ENCODE measurements around the gene RGP1. TPM values are rescaled to one million over a fixed set of nuclear protein-coding genes. Genes with fewer than 3 reads are reported as not detected.
A peak's percentile ranks its signal among the peaks of the same experiment; 100 is the strongest.

The RGP1 gene
- polyA plus RNA-seq, 3 donors, result 2.3 to 9.0 (median 3.3) TPM

DNA sequence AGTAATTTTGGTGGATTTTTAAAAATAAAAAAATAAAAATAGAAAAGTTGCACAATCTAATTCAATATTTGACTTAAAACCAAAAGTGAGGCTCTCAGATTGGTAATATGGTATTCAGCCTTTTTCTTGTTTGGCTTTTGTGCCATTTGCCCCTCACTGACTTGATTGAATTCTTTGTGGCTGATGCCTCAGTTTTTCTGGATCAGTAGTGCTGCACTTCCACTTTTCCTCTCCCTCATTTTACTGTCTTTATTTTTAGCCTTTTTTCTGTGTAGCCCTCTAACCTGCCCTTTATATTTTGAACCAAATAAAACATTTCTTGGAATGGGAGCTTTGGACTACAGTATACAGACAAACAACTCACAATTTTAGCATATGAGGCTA, 8.8 kb downstream of the RGP1 start:
- intact Hi-C loops (cut with micrococcal nuclease), result no loop called here
- Mint-ChIP-seq H3K4me3 (no peak overlapping the region), H3K9me3 (peaks cover 0 to 3% (median 0%) of the 10 kb centered on the region in 7 donors), H3K27ac (no peak overlapping the region), H3K27me3 (ENCODE audit: low read depth in 3 of 3) (peaks cover 1 to 4% (median 2%) of the 10 kb centered on the region in 3 donors), H3K36me3 (peaks cover 19 to 26% of the 10 kb centered on the region in 2 donors), H3K4me1 (peaks cover 39% of the 10 kb centered on the region)
- Histone ChIP-seq H3K4me1 (ENCODE audit: control insufficient read depth in 1 of 2, insufficient read depth in 2 of 2, low read length in 2 of 2) (peaks cover 24 to 31% of the 10 kb centered on the region in 2 donors), H3K9ac (ENCODE audit: insufficient read depth, low read length, poor library complexity, severe bottlenecking) (no peak overlapping the region), H3K79me2 (ENCODE audit: insufficient read depth, low read length) (no peaks in the 10 kb centered on the region), H4K20me1 (ENCODE audit: insufficient read depth, low read length) (no peaks in the 10 kb centered on the region), H3K4me2 (replicated peaks; ENCODE audit: extremely low read depth, low read length, poor library complexity, severe bottlenecking) (no peak overlapping the region), H3K27me3 (ENCODE audit: control insufficient read depth in 2 of 2, insufficient read depth in 2 of 2, low read length in 2 of 2) (no peaks in the 10 kb centered on the region), H3K27ac (ENCODE audit: low read depth in 1 of 2, low read length in 2 of 2) (no peak overlapping the region), H2AFZ (ENCODE audit: insufficient read depth, low read depth, low read length, poor library complexity, severe bottlenecking) (no peak overlapping the region), H3K9me3 (replicated peaks in 1 of 2; ENCODE audit: control insufficient read depth in 1 of 2, insufficient read depth in 1 of 2, low read length in 2 of 2) (no peaks in the 10 kb centered on the region), H3K36me3 (replicated peaks in 1 of 2; ENCODE audit: control insufficient read depth in 1 of 2, insufficient read depth in 2 of 2, low read length in 2 of 2) (peaks cover 13 to 24% of the 10 kb centered on the region in 2 donors), H3K4me3 (replicated peaks in 1 of 3; ENCODE audit: low read depth in 2 of 3, low read length in 3 of 3) (no peak overlapping the region)
- TF ChIP-seq, protein P1, sequence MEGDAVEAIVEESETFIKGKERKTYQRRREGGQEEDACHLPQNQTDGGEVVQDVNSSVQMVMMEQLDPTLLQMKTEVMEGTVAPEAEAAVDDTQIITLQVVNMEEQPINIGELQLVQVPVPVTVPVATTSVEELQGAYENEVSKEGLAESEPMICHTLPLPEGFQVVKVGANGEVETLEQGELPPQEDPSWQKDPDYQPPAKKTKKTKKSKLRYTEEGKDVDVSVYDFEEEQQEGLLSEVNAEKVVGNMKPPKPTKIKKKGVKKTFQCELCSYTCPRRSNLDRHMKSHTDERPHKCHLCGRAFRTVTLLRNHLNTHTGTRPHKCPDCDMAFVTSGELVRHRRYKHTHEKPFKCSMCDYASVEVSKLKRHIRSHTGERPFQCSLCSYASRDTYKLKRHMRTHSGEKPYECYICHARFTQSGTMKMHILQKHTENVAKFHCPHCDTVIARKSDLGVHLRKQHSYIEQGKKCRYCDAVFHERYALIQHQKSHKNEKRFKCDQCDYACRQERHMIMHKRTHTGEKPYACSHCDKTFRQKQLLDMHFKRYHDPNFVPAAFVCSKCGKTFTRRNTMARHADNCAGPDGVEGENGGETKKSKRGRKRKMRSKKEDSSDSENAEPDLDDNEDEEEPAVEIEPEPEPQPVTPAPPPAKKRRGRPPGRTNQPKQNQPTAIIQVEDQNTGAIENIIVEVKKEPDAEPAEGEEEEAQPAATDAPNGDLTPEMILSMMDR (IDR thresholded peaks at IDR 0.05), result no peak
- DNase-seq, result no peak

DNA sequence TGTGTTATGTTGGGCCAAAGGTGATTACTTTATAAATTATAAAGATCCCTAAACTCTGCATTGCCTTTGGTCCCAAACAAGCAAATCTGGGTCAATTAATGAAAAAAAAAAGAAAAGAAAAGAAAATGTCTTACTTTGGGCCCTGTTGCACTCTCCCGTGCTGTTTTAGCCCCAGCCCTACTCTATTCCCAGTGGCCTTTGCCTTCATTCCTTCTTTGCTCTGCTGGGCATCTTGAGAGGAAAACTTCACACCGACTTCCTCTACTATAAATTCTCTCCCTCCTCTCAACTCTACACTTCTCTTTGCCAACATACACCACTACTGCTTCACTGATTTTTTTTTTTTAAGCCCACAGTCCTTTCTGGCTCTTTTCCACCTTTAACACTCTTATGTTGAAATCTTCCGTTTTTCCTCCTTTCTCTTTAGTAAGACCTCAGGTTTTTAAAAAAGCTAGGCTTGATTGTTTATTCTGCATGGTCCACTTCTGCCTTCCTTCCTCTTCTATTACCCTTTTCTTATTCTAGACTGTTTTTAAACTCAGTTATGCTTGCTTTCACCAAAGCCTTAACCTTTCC, 9.5 kb downstream of the RGP1 start:
- no peak overlapping the region for H3K4me3 ChIP-seq (replicated peaks in 1 of 3; ENCODE audit: low read depth in 2 of 3, low read length in 3 of 3)
- no peak overlapping the region for H2AFZ ChIP-seq (ENCODE audit: insufficient read depth, low read depth, low read length, poor library complexity, severe bottlenecking)
- no peak overlapping the region for H3K9ac ChIP-seq (ENCODE audit: insufficient read depth, low read length, poor library complexity, severe bottlenecking)
- no peaks in the 10 kb centered on the region for H3K9me3 ChIP-seq (replicated peaks in 1 of 2; ENCODE audit: control insufficient read depth in 1 of 2, insufficient read depth in 1 of 2, low read length in 2 of 2)
- Mint-ChIP-seq H3K9me3 (peaks cover 0 to 3% (median 0%) of the 10 kb centered on the region in 7 donors), H3K27me3 (ENCODE audit: low read depth in 3 of 3) (peaks cover 1 to 4% (median 2%) of the 10 kb centered on the region in 3 donors), H3K27ac (peak overlapping the region in 2 of 7 donors; percentile 37 to 57), H3K4me1 (peaks cover 39% of the 10 kb centered on the region), H3K4me3 (peak overlapping the region in 1 of 2 donors; percentile 40), H3K36me3 (peaks cover 12 to 19% of the 10 kb centered on the region in 2 donors)
- intact Hi-C loops (cut with micrococcal nuclease), result no loop called here
- no peak overlapping the region for H3K4me2 ChIP-seq (replicated peaks; ENCODE audit: extremely low read depth, low read length, poor library complexity, severe bottlenecking)
- DNase-seq, result no peak
- H3K36me3 ChIP-seq (replicated peaks in 1 of 2; ENCODE audit: control insufficient read depth in 1 of 2, insufficient read depth in 2 of 2, low read length in 2 of 2), result peaks cover 6 to 17% of the 10 kb centered on the region in 2 donors
- H4K20me1 ChIP-seq (ENCODE audit: insufficient read depth, low read length), result no peaks in the 10 kb centered on the region
- 5% methylated on average over 2 of the region's 3 CpGs for WGBS (ENCODE audit: insufficient coverage)
- peaks cover 24 to 31% of the 10 kb centered on the region in 2 donors for H3K4me1 ChIP-seq (ENCODE audit: control insufficient read depth in 1 of 2, insufficient read depth in 2 of 2, low read length in 2 of 2)
- TF ChIP-seq, protein P1 (IDR thresholded peaks at IDR 0.05), result no peak
- no peaks in the 10 kb centered on the region for H3K79me2 ChIP-seq (ENCODE audit: insufficient read depth, low read length)
- H3K27me3 ChIP-seq (ENCODE audit: control insufficient read depth in 2 of 2, insufficient read depth in 2 of 2, low read length in 2 of 2), result no peaks in the 10 kb centered on the region
- no peak overlapping the region for H3K27ac ChIP-seq (ENCODE audit: low read depth in 1 of 2, low read length in 2 of 2)

Measured in CD14-positive monocyte (primary cell).